Dermis microvascular lymphatic vessel endothelial cell (primary cell): ENCODE results near the gene NFE2L3. TPM values are rescaled to one million over a fixed set of nuclear protein-coding genes. Genes with fewer than 3 reads are reported as not detected.
A peak's percentile ranks its signal among the peaks of the same experiment; 100 is the strongest.
"Not testable (repeated sequence)": the region's sequence is repeated elsewhere in the genome, so short reads cannot be mapped to it uniquely, and the experiment has no call there.

Experiments used
- DNase-seq, 2 donors: peaks; one replicate each; pipeline versions ENCODE4 v3.0.0 to v3.0.0-alpha.2; 2010; ENCODE audit warnings: low read depth in 2 of 2
- total RNA-seq: library from RNA; depleted of rRNA; stranded (reverse); fragments of >200 nt; gene quantifications from 2 replicates; pipeline ENCODE4 v1.2.1, GENCODE V29; 2014

NFE2L3 gene
- total RNA-seq, 1 donor from 2014 or later, result 16.2 TPM

DNA sequence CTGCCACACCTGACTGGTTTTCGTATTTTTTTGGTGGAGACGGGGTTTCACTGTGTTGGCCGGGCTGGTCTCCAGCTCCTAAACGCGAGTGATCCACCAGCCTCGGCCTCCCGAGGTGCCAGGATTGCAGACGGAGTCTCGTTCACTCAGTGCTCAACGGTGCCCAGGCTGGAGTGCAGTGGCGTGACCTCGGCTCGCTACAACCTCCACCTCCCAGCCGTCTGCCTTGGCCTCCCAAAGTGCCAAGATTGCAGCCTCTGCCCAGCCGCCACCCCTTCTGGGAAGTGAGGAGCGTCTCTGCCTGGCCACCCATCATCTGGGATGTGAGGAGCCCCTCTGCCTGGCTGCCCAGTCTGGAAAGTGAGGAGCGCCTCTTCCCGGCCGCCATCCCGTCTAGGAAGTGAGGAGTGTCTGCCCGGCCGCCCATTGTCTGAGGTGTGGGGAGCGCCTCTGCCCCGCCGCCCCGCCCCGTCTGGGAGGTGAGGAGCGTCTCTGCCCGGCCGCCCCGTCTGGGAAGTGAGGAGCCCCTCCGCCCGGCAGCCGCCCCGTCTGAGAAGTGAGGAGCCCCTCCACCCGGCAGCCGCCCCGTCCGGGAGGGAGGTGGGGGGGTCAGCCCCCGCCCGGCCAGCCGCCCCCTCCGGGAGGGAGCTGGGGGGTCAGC is 4.2 kb upstream of the NFE2L3 start:
- DNase-seq, result not testable (repeated sequence)

DNA sequence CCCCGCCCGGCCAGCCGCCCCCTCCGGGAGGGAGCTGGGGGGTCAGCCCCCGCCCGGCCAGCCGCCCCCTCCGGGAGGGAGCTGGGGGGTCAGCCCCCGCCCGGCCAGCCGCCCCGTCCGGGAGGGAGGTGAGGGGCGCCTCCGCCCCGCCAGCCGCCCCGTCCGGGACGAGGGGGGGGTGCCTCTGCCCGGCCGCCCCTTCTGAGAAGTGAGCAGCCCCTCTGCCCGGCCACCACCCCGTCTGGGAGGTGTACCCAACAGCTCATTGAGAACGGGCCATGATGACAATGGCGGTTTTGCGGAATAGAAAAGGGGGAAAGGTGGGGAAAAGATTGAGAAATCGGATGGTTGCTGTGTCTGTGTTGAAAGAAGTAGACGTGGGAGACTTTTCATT is 3.7 kb upstream of the NFE2L3 start:
- DNase-seq, result not testable (repeated sequence)

DNA sequence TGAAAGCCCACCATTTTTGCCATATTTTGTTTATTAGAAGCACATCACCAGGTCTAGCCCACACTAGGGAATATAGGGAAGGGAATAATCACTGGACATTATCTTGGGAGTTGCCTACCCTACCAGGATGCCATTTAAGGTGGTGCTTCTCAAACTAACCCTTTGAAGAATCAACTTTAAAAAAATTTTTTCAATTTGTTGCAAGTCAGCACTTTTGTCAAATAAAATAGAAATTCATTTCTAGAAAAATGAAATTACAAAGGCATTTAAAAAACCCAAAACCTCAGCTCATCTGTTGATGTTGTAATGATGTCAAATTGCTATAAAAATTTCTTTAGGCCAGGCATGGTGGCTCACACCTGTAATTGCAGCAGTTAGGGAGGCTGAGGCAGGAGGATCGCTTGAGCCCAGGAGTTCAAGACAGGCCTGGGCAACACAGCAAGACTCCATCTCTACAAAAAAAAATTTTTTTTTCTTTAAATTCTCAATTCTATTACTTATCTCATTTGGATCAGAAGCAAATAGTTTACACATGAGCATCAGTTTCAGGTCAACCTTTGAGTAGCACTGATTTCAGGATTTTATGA is 2.5 kb upstream of the NFE2L3 start:
- no peak for DNase-seq

DNA sequence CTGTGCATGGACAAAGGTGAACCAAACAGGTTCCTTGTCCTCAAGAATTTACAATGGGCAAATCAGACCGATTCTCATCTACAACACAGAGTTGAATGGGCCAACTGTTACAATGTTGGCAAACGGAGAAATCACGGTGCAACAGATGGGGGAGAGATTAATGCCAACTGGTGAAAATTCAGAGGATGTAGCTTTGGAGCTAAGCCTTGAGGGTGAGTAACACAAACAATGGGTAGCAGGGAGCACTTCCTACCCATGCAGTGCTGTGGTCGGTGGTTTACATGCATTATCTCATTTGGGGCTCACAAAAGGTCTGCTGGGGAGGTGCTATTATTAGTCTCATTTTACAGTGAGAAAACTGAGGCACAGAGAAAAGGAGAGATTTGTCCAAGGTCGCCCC is 902 bp upstream of the NFE2L3 start:
- DNase-seq, result no peak

DNA sequence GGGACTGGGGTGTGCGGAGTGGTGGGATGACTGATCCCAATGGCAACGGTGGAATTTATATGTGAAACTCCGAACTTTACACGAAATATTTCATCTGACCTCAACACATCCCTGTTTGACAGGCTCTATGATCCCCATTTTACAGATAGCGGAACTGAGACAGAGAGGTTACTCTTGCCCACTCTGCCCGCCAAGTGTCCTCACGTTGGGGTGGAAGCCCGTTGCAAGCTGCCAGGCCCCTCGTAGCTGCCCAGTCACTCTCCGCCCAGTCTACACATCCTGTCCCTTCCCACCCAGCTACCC is 397 bp upstream of the NFE2L3 start:
- no peak for DNase-seq

DNA sequence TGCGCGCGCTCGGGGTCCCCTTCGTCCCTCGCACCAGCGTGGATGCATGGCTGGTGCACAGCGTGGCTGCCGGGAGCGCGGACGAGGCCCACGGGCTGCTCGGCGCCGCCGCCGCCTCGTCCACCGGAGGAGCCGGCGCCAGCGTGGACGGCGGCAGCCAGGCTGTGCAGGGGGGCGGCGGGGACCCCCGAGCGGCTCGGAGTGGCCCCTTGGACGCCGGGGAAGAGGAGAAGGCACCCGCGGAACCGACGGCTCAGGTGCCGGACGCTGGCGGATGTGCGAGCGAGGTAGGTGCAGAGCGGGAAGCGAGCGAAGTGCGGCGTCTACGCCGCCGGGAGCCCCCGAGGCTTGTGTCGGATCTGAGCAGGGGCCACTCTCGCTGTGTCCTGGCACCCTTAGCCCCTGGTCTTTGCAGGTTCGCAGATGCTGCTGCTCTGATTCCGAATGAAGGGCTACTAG is 813 bp downstream of the NFE2L3 start:
- peak in 1 of 2 donors; percentile 22 for DNase-seq

DNA sequence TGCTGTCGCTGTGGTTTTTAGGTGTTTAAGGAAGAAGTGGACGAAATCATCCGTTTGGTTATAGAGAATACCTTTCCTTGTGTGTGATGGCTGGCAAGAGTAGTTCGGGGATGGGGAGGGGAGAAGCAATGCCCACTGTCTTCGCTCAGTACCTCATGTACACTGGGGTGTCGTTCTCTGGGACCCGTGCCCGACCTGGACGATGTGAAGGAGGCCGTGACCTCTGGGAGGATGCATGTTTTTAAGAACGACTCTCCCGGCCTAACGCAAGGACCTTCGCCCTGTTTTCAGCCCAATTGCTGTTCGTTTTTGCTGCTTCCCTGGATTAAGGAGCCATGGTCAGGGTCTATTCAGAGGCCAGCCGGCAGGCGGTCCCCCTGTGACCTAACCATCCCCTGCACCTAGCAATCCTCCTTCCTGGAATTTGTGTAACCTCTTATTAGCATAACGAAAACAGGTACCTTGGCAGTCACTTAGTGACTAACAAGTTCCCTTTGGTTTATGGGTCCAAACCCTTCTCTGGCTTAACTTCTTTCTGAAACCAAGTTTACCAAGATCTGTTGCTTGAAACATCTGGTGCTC is 1.3 kb downstream of the NFE2L3 start:
- DNase-seq, result no peak

DNA sequence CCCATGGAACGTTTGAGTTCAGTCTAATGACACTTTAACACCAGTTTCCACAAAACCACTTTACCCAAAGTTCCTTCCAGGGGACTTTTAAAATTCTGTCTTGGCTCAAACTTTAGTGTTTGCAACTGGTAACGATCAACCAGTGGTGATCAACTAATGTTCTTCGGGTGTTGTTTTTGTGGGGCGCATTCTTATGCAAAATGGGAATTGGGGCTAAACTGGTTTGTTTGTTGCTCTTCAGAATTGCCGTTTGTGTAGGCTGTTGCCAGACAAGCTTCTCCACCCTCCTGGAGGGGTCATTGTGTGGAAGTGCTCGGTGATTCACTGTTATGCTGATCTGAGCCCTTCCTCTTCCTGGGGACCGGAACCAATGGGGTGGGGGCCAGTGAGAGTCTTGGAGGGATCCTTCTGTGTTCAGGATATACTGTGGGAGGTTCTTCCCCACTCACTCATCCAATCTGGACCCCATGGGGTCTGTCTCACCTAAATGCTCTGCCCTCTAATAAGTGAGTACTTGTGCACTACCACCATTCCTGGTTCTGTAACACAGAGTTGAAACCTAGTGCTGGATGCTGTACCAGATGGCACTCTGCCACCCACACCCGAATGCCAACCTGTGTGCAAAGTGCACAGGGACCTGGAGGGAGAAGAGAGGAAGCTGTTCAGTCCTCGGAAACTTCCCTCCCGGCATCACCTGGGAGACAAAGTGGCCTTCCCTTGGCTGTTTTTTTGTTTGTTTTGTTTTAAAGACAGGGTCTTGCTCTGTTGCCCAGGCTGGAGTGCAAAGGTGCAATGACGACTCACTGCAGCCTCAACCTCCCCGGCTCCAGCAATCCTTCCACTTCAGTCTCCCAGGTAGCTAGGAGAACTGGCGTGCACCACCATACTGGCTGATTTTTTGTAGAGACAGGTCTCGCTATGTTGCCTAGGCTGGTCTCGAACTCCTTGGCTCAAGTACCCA is 2.1 kb downstream of the NFE2L3 start:
- DNase-seq, result peak in 1 of 2 donors; percentile 83

DNA sequence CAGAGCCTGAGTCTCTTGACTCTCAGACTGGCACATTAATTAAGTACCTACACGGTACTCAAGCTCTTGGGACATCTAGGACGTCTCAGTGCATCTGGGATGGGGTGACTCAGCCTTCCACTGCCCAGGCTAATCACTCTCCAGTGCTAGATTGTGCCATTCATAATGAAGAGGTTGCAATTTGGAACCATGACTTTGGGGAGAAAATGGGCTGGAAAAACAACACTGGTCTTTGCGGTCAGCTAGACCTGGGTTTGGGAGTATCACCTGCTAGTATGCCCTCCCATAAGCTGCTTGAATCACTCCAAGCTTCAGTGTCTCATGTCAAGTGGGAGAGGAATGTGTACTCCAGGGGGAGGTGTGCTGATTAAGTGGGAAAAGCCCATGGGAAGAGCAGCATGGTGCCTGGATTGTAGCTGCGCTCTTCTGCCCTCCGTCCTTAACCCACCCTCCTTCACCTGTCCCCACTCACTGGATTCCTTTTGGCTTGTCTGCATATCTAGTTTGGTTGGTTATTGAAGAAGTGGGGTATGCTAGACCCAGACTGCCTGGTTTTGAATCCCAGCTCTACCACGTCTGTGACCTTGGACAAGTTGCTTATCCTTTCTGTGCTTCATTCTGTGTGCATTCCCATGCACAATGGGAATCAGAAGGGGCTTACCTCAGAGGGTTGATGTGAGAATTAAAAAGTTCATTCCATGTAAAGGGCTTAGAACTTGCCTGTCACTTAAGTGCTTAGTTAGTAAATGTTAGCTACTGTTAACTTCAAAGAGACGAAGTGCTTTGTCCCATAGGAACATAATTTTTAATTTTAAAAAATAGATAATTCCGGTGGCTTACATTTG is 3.8 kb downstream of the NFE2L3 start:
- peak in 1 of 2 donors; percentile 52 for DNase-seq

DNA sequence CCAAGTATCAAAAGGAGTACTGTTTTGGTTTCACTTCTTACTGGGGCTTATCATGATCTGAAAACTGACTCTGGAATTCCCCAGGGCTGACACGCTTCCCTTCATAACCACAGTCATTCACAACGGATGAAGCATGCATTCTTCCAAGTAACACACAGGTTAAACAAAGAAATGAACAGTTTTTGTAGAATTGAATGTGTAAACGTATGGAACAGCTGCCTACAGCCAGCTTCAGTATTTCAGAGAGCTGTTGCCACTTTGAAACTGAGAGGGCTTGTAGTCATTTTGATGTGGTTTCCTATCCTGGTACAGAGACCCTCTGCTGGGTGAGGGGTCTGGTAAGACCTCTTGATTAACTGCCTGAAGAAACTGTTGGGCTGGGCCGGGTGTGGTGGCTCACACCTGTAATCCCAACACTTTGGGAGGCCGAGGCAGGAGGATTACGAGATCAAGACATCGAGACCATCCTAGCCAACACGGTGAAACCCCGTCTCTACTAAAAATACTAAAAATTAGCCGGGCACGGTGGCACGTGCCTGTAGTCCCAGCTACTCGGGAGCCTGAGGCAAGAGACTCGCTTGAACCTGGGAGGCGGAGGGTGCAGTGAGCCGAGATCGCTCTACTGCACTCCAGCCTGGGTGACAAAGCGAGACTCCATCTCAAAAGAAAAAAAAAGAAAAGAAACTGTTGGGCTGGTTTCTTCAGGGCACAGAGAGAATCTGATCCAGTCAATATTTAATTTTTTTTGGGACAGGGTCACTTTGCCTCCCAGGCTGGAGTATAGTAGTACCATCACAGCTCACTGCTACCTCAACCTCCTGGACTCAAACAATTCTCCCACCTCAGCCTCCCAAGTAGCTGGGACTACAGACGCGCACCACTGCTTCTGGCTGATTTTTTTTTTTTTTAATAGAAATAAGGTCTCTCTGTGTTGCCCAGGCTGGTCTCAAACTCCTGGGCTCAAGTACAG is 4.7 kb downstream of the NFE2L3 start:
- DNase-seq, result peak; percentile 90 to 93

DNA sequence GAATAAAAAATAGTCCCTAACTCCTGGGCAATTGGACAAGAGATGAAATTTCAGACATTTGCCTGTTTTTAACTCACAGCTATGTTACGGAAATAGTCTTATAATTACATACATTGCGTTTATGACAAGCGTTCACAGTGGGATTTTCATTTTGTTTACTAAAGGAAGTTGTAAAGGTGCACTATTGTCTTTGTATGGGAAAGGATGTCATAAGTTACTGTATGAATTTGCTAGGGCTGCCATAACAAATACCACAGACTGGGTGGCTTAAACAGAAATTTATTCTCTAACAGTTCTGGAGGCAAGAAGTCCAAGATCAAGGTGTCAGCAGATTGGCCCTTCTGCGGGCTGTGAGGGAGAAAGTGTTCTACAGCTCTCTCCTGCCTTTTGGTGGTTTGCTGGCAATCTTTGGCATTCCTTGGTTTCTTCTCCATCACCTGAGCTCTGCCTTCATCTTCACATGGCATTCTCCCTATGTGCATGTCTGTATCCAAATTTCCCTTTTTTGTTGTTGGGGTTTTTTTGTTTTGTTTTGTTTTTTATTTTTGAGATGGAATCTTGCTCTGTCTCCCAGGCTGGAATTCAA is 5.6 kb downstream of the NFE2L3 start:
- DNase-seq, result peak; percentile 55 to 70

DNA sequence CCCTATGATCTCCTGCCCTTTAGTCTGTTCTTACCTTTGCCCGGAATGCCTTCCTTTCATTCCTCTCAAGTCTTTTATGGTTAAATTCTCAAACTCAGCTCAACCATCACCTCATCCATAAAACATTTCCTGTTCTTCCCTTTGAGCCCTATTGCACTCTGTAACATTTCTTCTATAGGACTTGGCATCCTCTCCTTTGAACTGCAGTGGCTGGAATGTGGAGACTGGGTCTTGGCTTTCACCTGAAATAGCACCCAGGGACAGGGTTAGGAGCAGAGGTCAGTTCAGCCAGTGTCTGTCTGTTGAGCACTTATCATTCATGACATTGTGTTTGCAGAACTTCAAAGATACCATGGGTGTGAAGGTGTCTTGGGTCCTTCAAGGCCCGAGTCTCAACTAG is 7.2 kb downstream of the NFE2L3 start:
- no peak for DNase-seq

DNA sequence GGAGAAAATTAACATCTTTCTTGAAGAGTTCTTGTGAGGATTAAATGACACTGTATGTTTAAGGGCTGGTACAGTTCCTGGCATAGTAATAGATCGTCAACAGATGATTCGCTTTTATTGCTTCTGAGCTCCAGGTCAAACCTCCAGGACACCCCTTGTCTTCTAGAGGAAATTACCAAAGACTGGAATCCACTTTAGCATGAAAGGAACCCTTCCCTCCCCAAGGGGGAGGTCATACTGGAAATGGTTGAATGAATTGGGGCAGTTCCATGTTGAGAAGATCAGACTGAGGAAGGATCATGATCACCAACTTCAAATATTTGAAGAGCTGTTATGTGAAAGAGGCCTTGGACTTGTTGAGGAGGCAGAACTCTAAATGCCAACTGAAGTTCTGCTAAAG is 8.9 kb downstream of the NFE2L3 start:
- DNase-seq, result no peak

DNA sequence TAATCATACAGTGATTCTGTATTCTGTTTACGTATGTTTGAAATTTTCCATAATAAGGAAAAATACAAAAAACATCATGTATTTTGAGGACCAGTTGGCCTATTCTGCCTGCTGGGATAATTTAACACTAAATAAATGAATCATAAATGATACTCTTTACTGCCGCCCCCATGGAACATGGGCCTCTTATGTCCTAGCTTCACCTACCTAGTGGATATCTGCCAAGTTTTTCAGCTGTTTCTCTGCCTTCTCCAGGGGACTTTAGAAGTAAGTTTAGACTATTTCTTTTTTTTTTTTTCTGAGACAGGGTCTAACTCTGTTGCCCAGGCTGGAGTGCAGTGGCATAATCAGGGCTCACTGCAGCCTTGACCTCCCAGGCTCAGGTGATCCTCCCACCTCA is 10.4 kb downstream of the NFE2L3 start:
- no peak for DNase-seq

DNA sequence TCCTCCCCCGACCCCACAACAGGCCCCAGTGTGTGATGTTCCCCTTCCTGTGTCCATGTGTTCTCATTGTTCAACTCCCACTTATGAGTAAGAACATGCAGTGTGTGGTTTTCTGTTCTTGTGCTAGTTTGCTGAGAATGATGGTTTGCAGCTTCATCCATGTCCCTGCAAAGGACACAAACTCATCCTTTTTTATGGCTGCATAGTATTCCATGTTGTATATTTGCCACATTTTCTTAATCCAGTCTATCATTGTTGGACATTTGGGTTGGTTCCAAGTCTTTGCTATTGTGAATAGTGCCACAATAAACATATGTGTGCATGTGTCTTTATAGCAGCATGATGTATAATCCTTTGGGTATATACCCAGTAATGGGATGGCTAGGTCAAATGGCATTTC is 11.8 kb downstream of the NFE2L3 start:
- not testable (repeated sequence) for DNase-seq

DNA sequence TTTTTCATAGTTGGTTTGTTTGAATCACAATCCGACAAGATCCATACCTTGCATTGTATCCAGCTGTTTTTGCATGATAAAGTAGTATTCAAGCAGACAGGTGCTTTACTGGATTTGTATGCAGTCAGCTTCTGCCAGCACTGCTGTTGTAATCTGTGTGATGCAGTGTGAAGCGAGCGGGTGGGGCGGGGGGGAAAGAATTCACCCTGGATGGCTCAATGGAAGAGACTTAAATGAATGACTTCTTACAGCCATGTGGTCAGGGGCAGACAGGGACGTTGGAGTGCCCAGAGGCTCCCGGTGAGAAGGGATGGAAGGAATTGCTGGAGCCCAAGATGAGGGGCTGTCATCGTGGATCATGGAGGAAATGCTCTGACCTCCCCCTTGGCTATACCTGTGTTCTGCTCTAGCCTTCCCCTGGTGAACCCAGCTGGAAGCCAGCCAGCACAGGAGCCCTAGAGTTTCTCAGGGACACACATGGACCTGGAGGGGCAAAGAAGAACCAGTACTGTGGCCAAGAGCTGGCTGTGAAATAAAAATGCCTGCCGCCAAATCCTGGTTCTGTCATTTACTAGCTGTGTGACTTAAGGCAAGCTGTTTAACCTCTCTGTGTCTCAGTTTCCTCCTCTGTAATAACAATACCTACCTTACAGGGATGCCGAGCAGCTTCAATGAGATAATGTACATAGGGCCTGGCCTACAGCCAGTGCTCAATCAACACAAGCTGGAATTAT is 14.1 kb downstream of the NFE2L3 start:
- peak in 1 of 2 donors; percentile 49 for DNase-seq

DNA sequence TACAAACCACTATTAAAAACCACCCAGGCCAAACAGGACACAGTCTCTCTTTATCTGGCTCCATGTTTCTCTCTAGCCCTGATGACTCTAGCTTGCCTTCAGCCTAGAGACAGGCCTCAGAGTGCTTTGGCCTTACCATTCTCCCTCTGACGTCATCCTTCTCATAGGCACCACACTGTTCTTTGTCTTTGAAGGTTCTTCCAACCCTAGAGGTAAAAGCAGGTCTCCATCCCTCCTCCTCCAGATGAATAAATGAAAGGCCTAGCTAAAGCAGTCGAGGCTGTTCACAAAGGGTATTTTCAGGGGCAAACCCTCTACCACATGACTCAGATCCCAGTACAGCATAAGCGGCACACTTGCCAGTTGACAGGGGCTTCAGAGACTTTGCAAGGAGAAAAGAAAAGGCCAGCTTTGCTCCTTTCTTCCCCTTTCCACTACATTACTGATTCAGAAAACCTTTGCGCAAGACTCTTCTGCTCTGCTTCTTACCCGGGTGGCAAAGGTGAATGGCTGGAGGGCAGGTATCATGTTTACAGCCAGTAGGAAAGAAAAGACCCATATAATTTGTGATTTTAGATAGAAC is 14.8 kb downstream of the NFE2L3 start:
- DNase-seq, result no peak

DNA sequence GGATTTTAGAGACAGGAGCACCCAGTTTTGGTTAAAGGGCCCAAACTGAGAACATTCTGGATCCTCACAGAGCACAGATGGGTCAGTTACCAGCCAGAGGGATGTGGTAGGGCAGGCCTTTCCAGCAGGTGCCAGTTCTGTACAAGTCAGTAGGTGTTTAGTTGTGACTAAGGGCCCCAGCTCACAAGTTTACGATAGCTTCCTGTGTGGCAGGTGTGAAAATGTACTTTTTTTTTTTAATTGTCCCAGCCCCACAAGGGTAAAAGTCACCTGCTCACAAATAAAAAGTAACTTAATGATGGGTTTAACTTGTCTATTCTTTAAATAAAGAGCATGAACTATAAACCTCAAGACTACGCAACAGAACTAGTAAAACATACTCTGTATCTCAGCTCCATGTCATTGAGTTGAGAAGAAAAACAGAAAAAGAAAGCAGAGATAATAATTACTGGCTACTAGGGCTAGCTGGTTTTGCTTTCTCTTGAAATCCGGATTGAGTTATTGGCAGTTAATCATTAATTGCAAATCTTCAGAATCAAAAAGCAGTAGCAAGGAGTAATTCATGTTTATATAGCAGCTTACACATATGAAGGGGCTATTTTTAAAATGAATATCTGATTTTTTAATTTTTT is 15.4 kb downstream of the NFE2L3 start:
- DNase-seq, result no peak
